Activated CD4-positive, alpha-beta T cell treated with anti-CD3 and anti-CD28 coated beads, Interleukin-2, Interleukin-6, amounts not matched to agents 100 ng/mL and 50 ng/mL, durations not matched to agents 16 hours and 8 hours (primary cell): Measurements from ENCODE around the gene PPP4R4.

Experiments used
- DNase-seq: peaks from one replicate; pipeline ENCODE4 v3.0.0-alpha.2; 2020

Gene PPP4R4

DNA sequence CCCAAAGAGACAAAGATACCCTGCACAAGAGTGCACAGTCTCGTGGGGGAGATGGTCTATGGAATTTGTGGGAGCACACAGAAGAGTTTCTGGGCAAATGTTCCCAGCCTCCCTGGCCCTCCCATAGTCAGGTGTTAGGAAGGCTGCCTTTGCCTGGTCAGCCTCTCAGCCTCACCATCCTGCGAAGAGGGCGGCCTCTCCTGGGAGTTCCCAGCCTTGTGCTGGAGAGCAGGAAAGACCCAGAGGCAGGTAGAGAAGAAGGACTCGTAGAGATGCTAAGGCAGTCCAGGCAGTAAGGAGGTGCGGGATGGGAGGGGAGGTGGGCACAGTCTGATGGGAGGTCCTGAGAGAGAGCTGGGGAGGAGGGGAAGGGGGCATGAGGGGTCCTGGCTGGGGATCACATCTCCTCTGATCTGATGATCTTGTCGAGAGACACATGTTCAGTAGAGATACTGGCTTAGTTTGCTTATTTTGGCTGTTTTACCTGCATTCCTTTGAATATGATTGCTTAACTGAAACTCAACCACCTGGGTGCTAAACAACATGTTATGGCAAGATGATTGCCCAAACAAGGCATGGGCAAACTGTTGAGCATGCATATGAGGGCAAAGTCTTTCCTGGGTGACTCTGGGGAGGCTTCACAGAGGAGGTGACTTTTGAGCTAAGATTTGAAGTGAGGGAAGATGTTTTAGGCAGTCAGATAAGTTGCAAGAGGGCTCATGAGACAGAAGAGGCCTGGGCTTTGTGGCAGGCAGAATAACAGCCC lies 138.5 kb downstream of the PPP4R4 start:
- no peak for DNase-seq

DNA sequence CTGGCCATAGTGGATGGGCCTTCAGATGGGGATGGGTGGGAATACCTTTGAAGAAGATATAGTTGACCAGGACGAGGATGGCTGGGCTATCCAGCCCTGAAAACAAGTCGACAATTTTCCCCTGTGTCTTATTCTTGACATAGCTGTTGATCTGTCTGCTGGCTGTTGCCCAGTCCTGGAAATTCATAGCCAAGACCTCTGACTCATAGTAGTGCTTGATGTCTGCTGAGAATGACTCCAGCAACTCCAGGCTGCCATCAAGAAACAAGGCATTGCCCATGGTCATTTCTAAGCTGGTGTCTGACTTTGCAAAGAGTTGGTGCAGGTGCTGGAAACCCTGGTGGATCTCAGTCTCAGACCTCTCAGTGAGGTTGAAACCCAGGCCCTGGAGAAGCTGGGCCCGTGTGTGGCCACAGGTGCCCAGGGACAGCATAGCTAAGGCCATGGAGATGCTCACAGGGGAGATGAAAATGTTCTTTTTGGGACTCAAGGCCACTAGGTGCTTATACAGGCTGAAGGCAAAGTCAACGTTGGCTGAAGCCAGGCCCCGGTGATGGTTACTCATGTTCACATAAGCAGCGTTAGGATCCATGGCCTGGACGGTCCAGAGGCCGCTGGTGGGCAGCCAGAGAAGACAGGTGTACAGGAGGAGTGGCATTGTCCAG lies 140.0 kb downstream of the PPP4R4 start:
- no peak for DNase-seq

DNA sequence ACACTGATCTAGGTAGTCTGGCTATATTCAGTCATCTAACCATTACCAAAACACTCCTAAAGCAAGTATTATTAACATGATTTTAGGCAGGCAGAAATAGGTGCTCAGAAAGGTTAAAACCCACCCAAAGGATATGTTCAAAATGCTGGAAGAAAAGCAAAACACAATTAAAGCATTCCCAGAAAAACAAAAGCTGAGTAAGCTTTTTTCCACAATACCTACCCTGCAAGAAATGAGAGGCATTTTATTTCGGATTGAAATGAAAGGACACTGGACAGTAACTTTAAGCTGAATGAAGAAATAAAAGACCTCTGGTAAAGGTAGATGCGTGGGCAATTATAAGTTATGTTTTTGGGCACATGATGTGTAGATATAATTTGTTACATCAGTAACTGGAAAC lies 140.8 kb downstream of the PPP4R4 start:
- no peak for DNase-seq

DNA sequence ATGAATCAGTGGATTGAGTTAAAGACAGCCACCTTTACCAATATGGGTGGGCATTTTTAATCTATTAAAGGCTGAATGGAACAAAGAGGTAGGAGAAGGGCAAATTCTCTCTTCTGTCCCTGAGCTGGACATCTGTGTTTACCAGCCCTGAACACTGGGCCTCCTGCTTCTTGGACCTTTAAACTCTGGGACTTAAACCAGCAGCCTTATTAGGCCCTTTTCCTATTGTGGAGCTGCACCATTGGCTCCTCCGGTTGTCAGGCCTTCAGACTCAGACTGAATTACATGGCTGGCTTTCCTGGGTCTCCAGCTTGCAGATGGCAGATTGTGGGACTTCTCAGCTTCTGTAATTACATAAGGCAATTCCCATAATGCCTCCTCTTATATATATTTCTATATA lies 142.6 kb downstream of the PPP4R4 start:
- DNase-seq = no peak

DNA sequence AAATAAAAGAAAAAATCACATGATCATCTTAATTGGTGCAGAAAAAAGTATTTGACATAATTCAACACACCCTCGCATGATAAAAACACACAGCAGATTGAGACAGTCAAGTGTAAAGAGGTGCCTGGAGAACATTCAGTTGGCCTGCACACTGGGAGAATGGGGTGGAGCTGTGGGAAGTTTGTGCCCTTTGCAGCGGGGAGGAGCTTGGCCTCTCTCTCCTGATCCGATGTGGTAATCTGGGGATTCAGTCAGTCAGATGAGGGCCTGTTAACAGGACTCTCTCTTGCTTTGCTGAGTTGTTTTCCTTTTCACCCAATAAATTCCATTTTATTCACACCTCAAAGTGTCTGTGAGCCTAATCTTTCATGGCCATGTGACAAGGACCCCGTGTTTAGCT lies 143.1 kb downstream of the PPP4R4 start:
- DNase-seq = no peak

DNA sequence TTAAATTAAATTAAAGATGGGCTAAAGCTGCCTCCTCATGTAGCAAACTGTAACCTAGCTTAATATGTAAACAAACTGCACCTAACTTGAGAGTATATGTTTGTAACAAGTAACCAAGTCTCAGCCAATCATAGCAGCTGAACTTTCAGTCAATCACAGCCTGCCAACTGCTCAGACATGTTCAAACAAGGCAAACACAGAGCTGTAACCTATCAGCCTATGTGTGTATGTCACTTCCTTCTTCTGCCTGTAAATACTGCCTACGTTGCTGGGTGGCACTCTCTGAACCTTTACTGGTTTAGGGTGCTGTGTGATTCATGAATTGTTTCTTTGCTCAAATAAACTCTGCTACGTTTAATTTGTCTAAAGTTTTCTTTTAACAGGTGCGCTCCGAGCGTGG lies 146.1 kb downstream of the PPP4R4 start:
- DNase-seq = no peak

GRCh38 chr14:94321421-94322271 lies 147.5 kb downstream of the PPP4R4 start:
- no peak for DNase-seq

DNA sequence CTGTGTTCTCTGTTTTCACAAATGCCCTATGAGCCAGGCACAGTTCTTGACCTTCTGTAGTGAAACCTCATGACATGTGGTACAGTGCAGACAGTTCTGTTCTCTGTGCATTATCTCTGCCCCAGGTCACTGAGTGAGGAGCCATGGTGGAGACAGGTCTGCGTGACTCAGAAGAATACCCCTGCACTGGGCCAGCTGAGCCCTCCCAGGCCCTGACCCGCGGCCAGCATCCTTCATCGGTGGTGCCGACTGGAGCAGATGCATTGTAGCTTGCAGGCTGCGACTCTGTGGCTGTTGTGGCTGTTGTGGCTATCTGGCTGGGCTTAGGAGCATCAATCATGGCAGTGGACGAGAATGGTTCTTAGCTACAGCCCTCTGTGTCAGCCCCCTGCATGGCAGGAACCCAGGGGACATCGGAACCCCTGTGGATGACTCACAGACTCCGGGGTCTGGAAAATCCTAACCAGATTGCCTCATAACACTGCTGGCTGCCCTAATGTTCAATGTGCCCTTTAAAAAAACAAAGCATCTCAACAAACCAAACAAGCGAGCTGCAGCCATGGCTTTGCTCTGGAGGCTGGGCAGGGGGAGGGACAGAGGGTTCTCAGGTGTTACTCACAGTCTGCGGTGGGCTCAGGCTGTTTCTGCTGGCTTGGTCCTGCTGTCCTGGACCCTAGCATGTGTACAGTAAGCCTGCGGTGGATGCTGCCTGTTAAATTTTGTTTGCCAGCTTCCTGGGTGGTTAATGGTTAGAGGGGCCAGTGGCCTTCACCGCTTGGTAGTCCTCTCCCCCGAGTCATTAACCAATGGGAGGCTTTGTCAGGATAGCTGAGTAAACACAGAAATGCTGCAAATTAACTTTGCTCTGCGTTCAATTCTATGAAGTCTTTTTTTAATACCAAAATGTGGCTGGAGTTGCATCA lies 148.8 kb downstream of the PPP4R4 start, which contains the start of gene SERPINA6:
SERPINA6 (minus strand) TSS at position 689 of the 923 bp plus-strand sequence. CDS start 8,688 bp downstream, outside the sequence.
- DNase-seq = no peak

- DNase-seq = no peak
Measured at GRCh38 chr14:94328196-94328595, 154.1 kb downstream of the PPP4R4 start.
